ENCODE measurements around the gene STXBP3. TPM values are rescaled to one million over a fixed set of nuclear protein-coding genes. Genes with fewer than 3 reads are reported as not detected.
A peak's percentile ranks its signal among the peaks of the same experiment; 100 is the strongest.

The STXBP3 gene, protein sequence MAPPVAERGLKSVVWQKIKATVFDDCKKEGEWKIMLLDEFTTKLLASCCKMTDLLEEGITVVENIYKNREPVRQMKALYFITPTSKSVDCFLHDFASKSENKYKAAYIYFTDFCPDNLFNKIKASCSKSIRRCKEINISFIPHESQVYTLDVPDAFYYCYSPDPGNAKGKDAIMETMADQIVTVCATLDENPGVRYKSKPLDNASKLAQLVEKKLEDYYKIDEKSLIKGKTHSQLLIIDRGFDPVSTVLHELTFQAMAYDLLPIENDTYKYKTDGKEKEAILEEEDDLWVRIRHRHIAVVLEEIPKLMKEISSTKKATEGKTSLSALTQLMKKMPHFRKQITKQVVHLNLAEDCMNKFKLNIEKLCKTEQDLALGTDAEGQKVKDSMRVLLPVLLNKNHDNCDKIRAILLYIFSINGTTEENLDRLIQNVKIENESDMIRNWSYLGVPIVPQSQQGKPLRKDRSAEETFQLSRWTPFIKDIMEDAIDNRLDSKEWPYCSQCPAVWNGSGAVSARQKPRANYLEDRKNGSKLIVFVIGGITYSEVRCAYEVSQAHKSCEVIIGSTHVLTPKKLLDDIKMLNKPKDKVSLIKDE
- total RNA-seq (2011; cell fraction: chromatin; rRNA removed; ENCODE audit: low replicate concordance), result 22.7 and 94.8 TPM in 2 replicates
- 11.3 and 13.7 TPM in 2 replicates for total RNA-seq (2011; cell fraction: nucleolus; rRNA removed)
- total RNA-seq (2011; cell fraction: nucleoplasm; rRNA removed), result 36.6 and 53.6 TPM in 2 replicates
- total RNA-seq (2014; rRNA removed) (33.1 TPM in 2 replicates), total RNA-seq (2014; rRNA removed; fragmentation: Illumina TruSeq; extraction: Trizol) (52.1 and 56.7 TPM in 2 replicates), total RNA-seq (2015; rRNA removed; fragmentation: Illumina TruSeq; extraction: Trizol) (45.8 and 52.5 TPM in 2 replicates), total RNA-seq (2021) (32.5 and 34.6 TPM in 2 replicates), polyA plus RNA-seq (2011; rRNA removed) (39.4 and 50.2 TPM in 2 replicates), polyA plus RNA-seq (2014; fragmentation: Illumina TruSeq; extraction: Trizol) (35.0 and 40.0 TPM in 2 replicates), polyA plus RNA-seq (2014; fragmentation: Nextera tagmentation; extraction: Ambion mirVana) (10 to 100 TPM; 34.2 to 34.9 TPM), polyA plus RNA-seq (2014; rRNA removed) (39.2 and 52.3 TPM in 2 replicates), polyA minus RNA-seq (2011; rRNA and poly(A)+ RNA removed) (63.6 and 65.3 TPM in 2 replicates), Bru-seq, nascent RNA (percentile 81 among the genes with signal in this experiment), BruChase-seq, experiment 1, labeled RNA remaining after a 2-hour chase (percentile 87 among the genes with signal in this experiment), BruChase-seq, experiment 2, labeled RNA remaining after a 6-hour chase (percentile 86 among the genes with signal in this experiment)
- polyA plus RNA-seq (2011; cell fraction: cytosol; rRNA removed), result 3.7 and 9.6 TPM in 2 replicates
- 12.0 and 19.1 TPM in 2 replicates for polyA plus RNA-seq (2011; cell fraction: nucleus; rRNA removed)
- 36.1 and 66.5 TPM in 2 replicates for polyA plus RNA-seq (2012)
- 11.5 and 14.8 TPM in 2 replicates for polyA minus RNA-seq (2011; cell fraction: cytosol; rRNA and poly(A)+ RNA removed)
- polyA minus RNA-seq (2011; cell fraction: nucleus; rRNA and poly(A)+ RNA removed), result 40.7 and 83.0 TPM in 2 replicates
- long read RNA-seq, experiment 1, transcript STXBP3-201 (19 exons, 2,478 nt), result major isoform, 106 of 136 reads
- long read RNA-seq, experiment 1, partial matches to known transcripts, result 8 of 136 reads
- long read RNA-seq, experiment 1, other reads (novel, unspliced or antisense), result 22 of 136 reads
- long read RNA-seq, experiment 2, partial matches to known transcripts, result 15 of 18 reads
- long read RNA-seq, experiment 2, other reads (novel, unspliced or antisense), result 3 of 18 reads
- long read RNA-seq, experiment 3, transcript STXBP3-201 (19 exons, 2,478 nt), result major isoform, 20 of 28 reads
- long read RNA-seq, experiment 3, partial matches to known transcripts, result 6 of 28 reads
- long read RNA-seq, experiment 3, other reads (novel, unspliced or antisense), result 2 of 28 reads

DNA sequence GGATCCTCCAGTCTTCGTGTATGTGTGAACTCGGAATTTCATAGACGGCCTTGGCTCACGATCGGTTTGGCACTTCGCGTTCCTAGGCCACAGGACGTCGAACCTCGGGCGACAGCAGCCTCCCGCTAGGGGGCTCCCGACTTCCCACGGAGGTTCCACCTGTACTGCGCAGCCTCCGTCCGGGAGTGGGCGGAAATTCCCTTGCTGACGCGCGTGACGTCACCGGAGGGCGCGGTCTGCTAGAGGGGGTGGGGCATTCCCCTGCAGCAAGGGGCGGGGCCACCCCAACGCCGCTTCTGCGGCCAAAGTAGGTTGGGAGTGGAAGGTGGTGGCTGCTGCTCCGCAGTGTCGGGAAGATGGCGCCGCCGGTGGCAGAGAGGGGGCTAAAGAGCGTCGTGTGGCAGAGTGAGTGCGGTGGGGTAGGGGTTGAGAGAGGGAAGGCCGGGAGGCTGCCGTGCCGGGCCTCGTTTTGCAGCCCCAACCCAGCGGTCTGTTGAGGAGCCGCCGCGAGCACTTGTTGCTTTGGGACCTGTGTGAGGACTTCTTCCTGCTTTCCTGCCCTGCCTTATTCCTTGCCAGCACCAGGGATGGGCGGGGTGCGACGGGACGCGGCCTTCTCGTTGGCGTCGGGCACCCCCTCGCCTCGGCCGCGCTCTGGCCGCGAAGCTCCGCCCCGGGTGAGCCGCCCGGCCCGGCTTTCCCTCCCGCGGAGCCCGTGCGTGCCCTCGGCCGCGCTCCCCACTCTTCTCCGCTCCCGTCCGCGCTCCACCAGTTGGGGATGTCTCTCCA, at the start of gene STXBP3:
STXBP3 (plus strand) TSS at position 293 of the 789 bp plus-strand sequence; CDS start at position 357, 64 bp downstream.
- Histone ChIP-seq H3K27ac (ENCODE audit: extremely low read depth, low read depth, low read length) (peak within 1 kb of the TSS; percentile 90), H2AFZ (ENCODE audit: low read depth, low read length) (peak within 1 kb of the TSS; percentile 97), H3K9me3 (replicated peaks; ENCODE audit: control insufficient read depth, insufficient read depth, low read depth, low read length) (no peaks in the 10 kb centered on the region), H3K9ac (ENCODE audit: insufficient read depth in 1 of 2, low read depth in 2 of 2, low read length in 2 of 2) (peak within 1 kb of the TSS; percentile 92 to 96), H3K27me3 (ENCODE audit: control insufficient read depth in 2 of 2, insufficient read depth in 2 of 2, low read length in 2 of 2) (no peaks in the 10 kb centered on the region), H3K79me2 (ENCODE audit: control insufficient read depth, insufficient read depth, low read length) (peaks cover 26% of the 10 kb centered on the region), H3K9me1 (ENCODE audit: control insufficient read depth, insufficient read depth, low read length) (no peaks in the 10 kb centered on the region), H3K4me1 (replicated peaks in 1 of 2; ENCODE audit: control insufficient read depth in 2 of 2, insufficient read depth in 2 of 2, low read length in 2 of 2) (peaks cover 4 to 9% of the 10 kb centered on the region in 2 experiments; a peak in 4 of 5 replicates), H4K20me1 (replicated peaks; ENCODE audit: control insufficient read depth, insufficient read depth, low read length) (no peaks in the 10 kb centered on the region), H3K4me3 (peak within 1 kb of the TSS; percentile 81), H3K36me3 (ENCODE audit: control insufficient read depth, insufficient read depth, low read length) (peaks cover 6% of the 10 kb centered on the region; the same call in 1 of the 3 replicates), H3K4me2 (ENCODE audit: insufficient read depth, low read length) (peak within 1 kb of the TSS; percentile 94)
- CTCF ChIA-PET (ENCODE audit: low intra/inter-chr PET ratio), result no interaction called here
- TSS peak; percentile 90 for BruUV-seq (replicated peaks)
- ATAC-seq, result peak; percentile 94
- FAIRE-seq, result peak; percentile 99
- in situ Hi-C loops (cut with MboI), result no loop called here
- POLR2A ChIA-PET, result interaction anchor here (0.6 to 0.7 kb wide), 2 partner anchors 9 to 140 kb away, joined by 3 read pairs; no protein-coding TSS in a partner anchor
- DNase-seq (ENCODE audit: extremely low read depth in 1 of 4, low spot score in 3 of 4), result peak; percentile 99
- intact Hi-C loops (cut with micrococcal nuclease), result loop anchor here (2.0 to 10.0 kb wide), 6 partner anchors 44 to 358 kb away; partner anchors contain the start of genes GPSM2 and PRPF38B
- WGBS (ENCODE audit: insufficient coverage, low coverage, missing lambda C conversion rate), result 1% methylated on average over 69 of the region's 75 CpGs
- TF ChIP-seq PPARD (CRISPR knock-in tag; IDR thresholded peaks at IDR 0.05) (no peak), SIN3B (IDR thresholded peaks at IDR 0.05; ENCODE audit: low read depth) (peak; percentile 37; the same call in 1 of the 2 replicates), HCFC1 (IDR thresholded peaks at IDR 0.05; ENCODE audit: low read depth, low read length) (peak; percentile 67), U2AF2 (optimal IDR thresholded peaks at IDR 0.05; ENCODE audit: low read depth, low read length) (no peak), POLR2H (tag; IDR thresholded peaks at IDR 0.05; ENCODE audit: low read depth) (peak; percentile 92), DACH1 (IDR thresholded peaks at IDR 0.05; ENCODE audit: partially characterized antibody) (no peak)
- TF ChIP-seq, protein P1, sequence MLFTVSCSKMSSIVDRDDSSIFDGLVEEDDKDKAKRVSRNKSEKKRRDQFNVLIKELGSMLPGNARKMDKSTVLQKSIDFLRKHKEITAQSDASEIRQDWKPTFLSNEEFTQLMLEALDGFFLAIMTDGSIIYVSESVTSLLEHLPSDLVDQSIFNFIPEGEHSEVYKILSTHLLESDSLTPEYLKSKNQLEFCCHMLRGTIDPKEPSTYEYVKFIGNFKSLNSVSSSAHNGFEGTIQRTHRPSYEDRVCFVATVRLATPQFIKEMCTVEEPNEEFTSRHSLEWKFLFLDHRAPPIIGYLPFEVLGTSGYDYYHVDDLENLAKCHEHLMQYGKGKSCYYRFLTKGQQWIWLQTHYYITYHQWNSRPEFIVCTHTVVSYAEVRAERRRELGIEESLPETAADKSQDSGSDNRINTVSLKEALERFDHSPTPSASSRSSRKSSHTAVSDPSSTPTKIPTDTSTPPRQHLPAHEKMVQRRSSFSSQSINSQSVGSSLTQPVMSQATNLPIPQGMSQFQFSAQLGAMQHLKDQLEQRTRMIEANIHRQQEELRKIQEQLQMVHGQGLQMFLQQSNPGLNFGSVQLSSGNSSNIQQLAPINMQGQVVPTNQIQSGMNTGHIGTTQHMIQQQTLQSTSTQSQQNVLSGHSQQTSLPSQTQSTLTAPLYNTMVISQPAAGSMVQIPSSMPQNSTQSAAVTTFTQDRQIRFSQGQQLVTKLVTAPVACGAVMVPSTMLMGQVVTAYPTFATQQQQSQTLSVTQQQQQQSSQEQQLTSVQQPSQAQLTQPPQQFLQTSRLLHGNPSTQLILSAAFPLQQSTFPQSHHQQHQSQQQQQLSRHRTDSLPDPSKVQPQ (CRISPR knock-in tag; IDR thresholded peaks at IDR 0.05; ENCODE audit: borderline replicate concordance), result no peak
- TF ChIP-seq, protein P2, sequence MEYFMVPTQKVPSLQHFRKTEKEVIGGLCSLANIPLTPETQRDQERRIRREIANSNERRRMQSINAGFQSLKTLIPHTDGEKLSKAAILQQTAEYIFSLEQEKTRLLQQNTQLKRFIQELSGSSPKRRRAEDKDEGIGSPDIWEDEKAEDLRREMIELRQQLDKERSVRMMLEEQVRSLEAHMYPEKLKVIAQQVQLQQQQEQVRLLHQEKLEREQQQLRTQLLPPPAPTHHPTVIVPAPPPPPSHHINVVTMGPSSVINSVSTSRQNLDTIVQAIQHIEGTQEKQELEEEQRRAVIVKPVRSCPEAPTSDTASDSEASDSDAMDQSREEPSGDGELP (CRISPR knock-in tag; IDR thresholded peaks at IDR 0.05; ENCODE audit: borderline replicate concordance), result peak; percentile 91
